Esophagus (tissue), 2 donors: Measurements from ENCODE around the gene SLC25A51. TPM values are rescaled to one million over a fixed set of nuclear protein-coding genes. Genes with fewer than 3 reads are reported as not detected.

Experiments used
- H3K27ac ChIP-seq, 2 donors: one replicate each; pipeline ENCODE4 v1.5.1; 2013; ENCODE audit warnings: low read depth in 2 of 2, mild to moderate bottlenecking in 2 of 2, inconsistent platforms in 1 of 2, low read length in 1 of 2, moderate library complexity in 1 of 2
- H3K27me3 ChIP-seq, 2 donors: one replicate each; pipeline ENCODE4 v1.6.1; 2013; ENCODE audit warnings: low read length in 2 of 2, control low read depth in 1 of 2, mild to moderate bottlenecking in 1 of 2; ENCODE audit not compliant: insufficient read depth in 2 of 2, control insufficient read depth in 1 of 2
- H3K36me3 ChIP-seq, 2 donors: one replicate each; pipeline ENCODE4 v1.6.1; 2013; ENCODE audit warnings: low read length in 1 of 2; ENCODE audit not compliant: control insufficient read depth in 2 of 2, insufficient read depth in 2 of 2
- H3K4me1 ChIP-seq, 2 donors: one replicate each; pipeline ENCODE4 v1.6.1; 2013; ENCODE audit warnings: low read length in 1 of 2; ENCODE audit not compliant: control insufficient read depth in 2 of 2, insufficient read depth in 2 of 2
- H3K4me3 ChIP-seq, 2 donors: one replicate each; pipeline ENCODE4 v1.5.1; 2013; ENCODE audit warnings: low read length in 2 of 2, mild to moderate bottlenecking in 2 of 2, low read depth in 1 of 2, moderate library complexity in 1 of 2
- H3K9me3 ChIP-seq, 2 donors: one replicate each; pipeline ENCODE4 v1.6.1; 2013; ENCODE audit warnings: mild to moderate bottlenecking in 2 of 2, low read depth in 1 of 2, low read length in 1 of 2, moderate library complexity in 1 of 2; ENCODE audit not compliant: control insufficient read depth in 2 of 2, insufficient read depth in 1 of 2
- WGBS, 2 donors: extraction: QIAGEN DNeasy Blood & Tissue Kit; methylation state at CpG; one replicate each; pipeline ENCODE4 v1.1.7; 2013; 5-methylcytosine and 5-hydroxymethylcytosine counted together
- polyA plus RNA-seq, 2 donors: library from polyadenylated mRNA; stranded (reverse); fragments of 200-250 nt; gene quantifications; one replicate each; pipeline ENCODE4 v1.2.3, GENCODE V29; 2013
- donor health status: healthy with polysubstance abuse.
- donor health status: Bipolar disorder and iron deficiency.

SLC25A51 gene
- polyA plus RNA-seq, 2 donors: 3.5 to 5.7 TPM

GRCh38 chr9:37870081-37870798 is 33.7 kb downstream of the SLC25A51 start:
- H3K36me3 ChIP-seq: peaks cover 0 to 3% of the 10 kb centered on the region in 2 donors
- 95 to 96% methylated on average over 5 of the region's 5 CpGs for WGBS, 2 donors
- H3K9me3 ChIP-seq: no peaks in the 10 kb centered on the region
- no peaks in the 10 kb centered on the region for H3K4me1 ChIP-seq
- no peak overlapping the region for H3K4me3 ChIP-seq
- H3K27me3 ChIP-seq: no peaks in the 10 kb centered on the region
- H3K27ac ChIP-seq: no peak overlapping the region

GRCh38 chr9:37862530-37862929 is 41.4 kb downstream of the SLC25A51 start:
- peaks cover 9 to 11% of the 10 kb centered on the region in 2 donors for H3K36me3 ChIP-seq
- no peaks in the 10 kb centered on the region for H3K27me3 ChIP-seq
- no peak overlapping the region for H3K27ac ChIP-seq
- no peaks in the 10 kb centered on the region for H3K4me1 ChIP-seq
- H3K9me3 ChIP-seq: no peaks in the 10 kb centered on the region
- WGBS, 2 donors: 86 to 94% methylated on average over 3 of the region's 3 CpGs
- H3K4me3 ChIP-seq: no peak overlapping the region

- Histone ChIP-seq H3K4me3 (no peak overlapping the region), H3K27me3 (no peaks in the 10 kb centered on the region), H3K9me3 (no peaks in the 10 kb centered on the region), H3K4me1 (no peaks in the 10 kb centered on the region), H3K36me3 (peaks cover 11 to 12% of the 10 kb centered on the region in 2 donors), H3K27ac (no peak overlapping the region)
- WGBS, 2 donors: 94 to 95% methylated on average over 1 of the region's 1 CpG
Measured at GRCh38 chr9:37859043-37859442, 44.9 kb downstream of the SLC25A51 start.

GRCh38 chr9:37856551-37856950 is 47.4 kb downstream of the SLC25A51 start:
- 95 to 98% methylated on average over 1 of the region's 1 CpG for WGBS, 2 donors

GRCh38 chr9:37852222-37852621 is 51.7 kb downstream of the SLC25A51 start:
- WGBS, 2 donors: 94 to 96% methylated on average over 2 of the region's 2 CpGs
- Histone ChIP-seq H3K4me1 (no peaks in the 10 kb centered on the region), H3K36me3 (peaks cover 0 to 3% of the 10 kb centered on the region in 2 donors), H3K9me3 (no peaks in the 10 kb centered on the region), H3K27me3 (no peaks in the 10 kb centered on the region), H3K27ac (no peak overlapping the region), H3K4me3 (no peak overlapping the region)

More at GRCh38 chr9:37856551-37856950, 47.4 kb downstream of the SLC25A51 start:
- Histone ChIP-seq H3K9me3 (no peaks in the 10 kb centered on the region), H3K27ac (no peak overlapping the region), H3K4me1 (no peaks in the 10 kb centered on the region), H3K27me3 (no peaks in the 10 kb centered on the region), H3K36me3 (peaks cover 10 to 11% of the 10 kb centered on the region in 2 donors), H3K4me3 (no peak overlapping the region)

- 69 to 88% methylated on average over 4 of the region's 4 CpGs for WGBS, 2 donors
Measured at GRCh38 chr9:37840560-37841194, 63.2 kb downstream of the SLC25A51 start.

GRCh38 chr9:37839496-37840461 is 64.1 kb downstream of the SLC25A51 start:
- WGBS, 2 donors: 93 to 95% methylated on average over 3 of the region's 3 CpGs
- no peaks in the 10 kb centered on the region for H3K36me3 ChIP-seq
- no peaks in the 10 kb centered on the region for H3K4me1 ChIP-seq
- H3K27ac ChIP-seq: no peak overlapping the region
- H3K9me3 ChIP-seq: no peaks in the 10 kb centered on the region
- H3K27me3 ChIP-seq: no peaks in the 10 kb centered on the region
- no peak overlapping the region for H3K4me3 ChIP-seq

More at GRCh38 chr9:37840560-37841194, 63.2 kb downstream of the SLC25A51 start:
- no peaks in the 10 kb centered on the region for H3K27me3 ChIP-seq
- H3K4me3 ChIP-seq: no peak overlapping the region
- H3K9me3 ChIP-seq: no peaks in the 10 kb centered on the region
- no peaks in the 10 kb centered on the region for H3K4me1 ChIP-seq
- H3K27ac ChIP-seq: no peak overlapping the region
- peaks cover 0 to 2% of the 10 kb centered on the region in 2 donors for H3K36me3 ChIP-seq

Other genes starting within 250 kb of the SLC25A51 start
- gene TRMT10B, start 150.3 kb downstream of the SLC25A51 start, polyA plus RNA-seq: 1 to 10 TPM; 3.8 to 4.3 TPM
- gene EXOSC3, start 119.1 kb downstream of the SLC25A51 start, polyA plus RNA-seq: 10 to 100 TPM; 24.0 to 36.0 TPM
- 1 to 10 TPM; 6.1 to 8.0 TPM for gene DCAF10, start 103.3 kb downstream of the SLC25A51 start, polyA plus RNA-seq
- 10 to 100 TPM; 14.7 to 15.7 TPM for gene SHB, start 165.1 kb upstream of the SLC25A51 start, polyA plus RNA-seq